Keratinocyte (primary cell): ENCODE measurements around the gene EHHADH. TPM values are rescaled to one million over a fixed set of nuclear protein-coding genes. Genes with fewer than 3 reads are reported as not detected.

Experiments
- DNase-seq: peaks from one replicate; pipeline ENCODE4 v3.0.0-alpha.2; 2011; ENCODE audit warnings: low read depth, missing footprints, low spot score
- FAIRE-seq: peaks from 2 replicates; lab custom pipeline; 2011; peaks lifted over from hg19 to GRCh38; lab: Jason Lieb, UNC
- H2AFZ ChIP-seq: 2 replicates; pipeline ENCODE4 v1.6.0; 2012; ENCODE audit warnings: low read length, control low read depth, inconsistent platforms; ENCODE audit not compliant: control insufficient read depth
- H3K27ac ChIP-seq: 2 replicates; pipeline ENCODE4 v1.5.1; 2011; ENCODE audit warnings: low read length; ENCODE audit not compliant: control insufficient read depth, insufficient read depth
- H3K27me3 ChIP-seq: 3 replicates; pipeline ENCODE4 v1.6.0; 2011; ENCODE audit warnings: low read length; ENCODE audit not compliant: control insufficient read depth, insufficient read depth; ENCODE audit errors: extremely low read depth
- H3K36me3 ChIP-seq, 2 experiments: 2 replicates in 1 of 2; 3 replicates in 1 of 2; pipeline ENCODE4 v1.5.1; 2011; ENCODE audit warnings: low read length in 2 of 2, mild to moderate bottlenecking in 1 of 2; ENCODE audit not compliant: control insufficient read depth in 2 of 2, insufficient read depth in 2 of 2; ENCODE audit errors: extremely low read depth in 1 of 2
- H3K4me1 ChIP-seq: 3 replicates; pipeline ENCODE4 v1.5.1; 2011; ENCODE audit warnings: low read length; ENCODE audit not compliant: control insufficient read depth, insufficient read depth; ENCODE audit errors: extremely low read depth
- H3K4me2 ChIP-seq: 3 replicates; pipeline ENCODE4 v1.6.0; 2011; ENCODE audit warnings: low read depth, low read length; ENCODE audit not compliant: control insufficient read depth, insufficient read depth; ENCODE audit errors: extremely low read depth
- H3K4me3 ChIP-seq, 3 experiments: fragments of 200-600 bp in 1 of 3; sonication (generic) in 1 of 3; 2 replicates in 2 of 3; 3 replicates in 1 of 3; pipeline ENCODE4 v1.5.1; 2011 to 2016; ENCODE audit warnings: low read length in 3 of 3, mild to moderate bottlenecking in 3 of 3, control low read depth in 2 of 3, inconsistent platforms in 1 of 3, low read depth in 1 of 3, mixed read lengths in 1 of 3, mixed run types in 1 of 3, moderate library complexity in 1 of 3; ENCODE audit not compliant: control insufficient read depth in 2 of 3, insufficient read depth in 2 of 3; ENCODE audit errors: extremely low read depth in 1 of 3
- H3K79me2 ChIP-seq: 2 replicates; pipeline ENCODE4 v1.6.0; 2012; ENCODE audit warnings: low read length; ENCODE audit not compliant: control insufficient read depth, insufficient read depth
- H3K9ac ChIP-seq: 3 replicates; pipeline ENCODE4 v1.6.0; 2011; ENCODE audit warnings: low read length; ENCODE audit not compliant: control insufficient read depth, insufficient read depth; ENCODE audit errors: extremely low read depth
- H3K9me1 ChIP-seq: 3 replicates; pipeline ENCODE4 v1.6.0; 2011; ENCODE audit warnings: low read length; ENCODE audit not compliant: control insufficient read depth, insufficient read depth; ENCODE audit errors: extremely low read depth
- H3K9me3 ChIP-seq: 2 replicates; pipeline ENCODE4 v1.5.1; 2012; ENCODE audit warnings: low read depth, low read length; ENCODE audit not compliant: control insufficient read depth
- H4K20me1 ChIP-seq: 3 replicates; pipeline ENCODE4 v1.6.0; 2011; ENCODE audit warnings: low read length; ENCODE audit not compliant: control insufficient read depth, insufficient read depth; ENCODE audit errors: extremely low read depth
- EZH2 ChIP-seq: IDR thresholded peaks from one replicate; pipeline ENCODE4 v1.6.1; 2012; ENCODE audit warnings: inconsistent platforms, mild to moderate bottlenecking, low read length, moderate library complexity
- dilution Hi-C: fragments of 300-500 bp; cut with MboI; formaldehyde crosslinking; loops from one replicate; pipeline ENCODE4 v1.7.0; 2020; ENCODE audit warnings: low sequenced_read_pairs; ENCODE audit not compliant: extremely low pct_ligation_motif_present
- polyA plus RNA-seq, 5 experiments: library from polyadenylated mRNA; depleted of rRNA in 3 of 5; stranded (reverse) in 3 of 5; stranded (forward) in 1 of 5; unstranded in 1 of 5; fragments of >200 nt; gene quantifications; 1 replicate in 1 of 5; 2 replicates in 3 of 5; 3 replicates in 1 of 5; pipeline versions ENCODE4 v1.2.1 to v1.2.3, GENCODE V29; 2011 to 2012; ENCODE audit warnings: missing spikeins in 2 of 5, low read depth in 1 of 5, low replicate concordance in 1 of 5
- TF ChIP-seq, protein P1 (sequence below), 3 experiments: IDR thresholded peaks in 1 of 3; conservative IDR thresholded peaks in 1 of 3; optimal IDR thresholded peaks in 1 of 3; 2 replicates in 2 of 3; 3 replicates in 1 of 3; pipeline versions ENCODE3 to v1.5.1; 2011; ENCODE audit warnings: low read length in 3 of 3, mild to moderate bottlenecking in 3 of 3, moderate library complexity in 2 of 3, control low read depth in 1 of 3, inconsistent platforms in 1 of 3; ENCODE audit not compliant: insufficient read depth in 2 of 3; ENCODE audit errors: extremely low read depth in 1 of 3

Gene EHHADH
- polyA plus RNA-seq, 1 donor (not counting 4 experiments of a cell fraction or from before 2014, with no cell fraction given) = 5.6 TPM

GRCh38 chr3:185161761-185162160 lies 92.1 kb downstream of the EHHADH start:
- Histone ChIP-seq H3K27ac (no peak overlapping the region), H3K9ac (no peak overlapping the region), H3K36me3 (no peaks in the 10 kb centered on the region), H2AFZ (no peak overlapping the region), H3K9me3 (no peaks in the 10 kb centered on the region), H3K4me1 (no peaks in the 10 kb centered on the region), H3K9me1 (no peaks in the 10 kb centered on the region), H3K79me2 (no peaks in the 10 kb centered on the region), H4K20me1 (no peaks in the 10 kb centered on the region), H3K4me2 (no peak overlapping the region), H3K4me3 (no peak overlapping the region), H3K27me3 (peaks cover 3% of the 10 kb centered on the region)
- TF ChIP-seq, protein P1, sequence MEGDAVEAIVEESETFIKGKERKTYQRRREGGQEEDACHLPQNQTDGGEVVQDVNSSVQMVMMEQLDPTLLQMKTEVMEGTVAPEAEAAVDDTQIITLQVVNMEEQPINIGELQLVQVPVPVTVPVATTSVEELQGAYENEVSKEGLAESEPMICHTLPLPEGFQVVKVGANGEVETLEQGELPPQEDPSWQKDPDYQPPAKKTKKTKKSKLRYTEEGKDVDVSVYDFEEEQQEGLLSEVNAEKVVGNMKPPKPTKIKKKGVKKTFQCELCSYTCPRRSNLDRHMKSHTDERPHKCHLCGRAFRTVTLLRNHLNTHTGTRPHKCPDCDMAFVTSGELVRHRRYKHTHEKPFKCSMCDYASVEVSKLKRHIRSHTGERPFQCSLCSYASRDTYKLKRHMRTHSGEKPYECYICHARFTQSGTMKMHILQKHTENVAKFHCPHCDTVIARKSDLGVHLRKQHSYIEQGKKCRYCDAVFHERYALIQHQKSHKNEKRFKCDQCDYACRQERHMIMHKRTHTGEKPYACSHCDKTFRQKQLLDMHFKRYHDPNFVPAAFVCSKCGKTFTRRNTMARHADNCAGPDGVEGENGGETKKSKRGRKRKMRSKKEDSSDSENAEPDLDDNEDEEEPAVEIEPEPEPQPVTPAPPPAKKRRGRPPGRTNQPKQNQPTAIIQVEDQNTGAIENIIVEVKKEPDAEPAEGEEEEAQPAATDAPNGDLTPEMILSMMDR (optimal IDR thresholded peaks at IDR 0.05 in 1 of 3, IDR thresholded peaks at IDR 0.05 in 1 of 3, conservative IDR thresholded peaks at IDR 0.05 in 1 of 3; ENCODE audit: extremely low read depth in 1 of 3, insufficient read depth in 2 of 3, low read length in 3 of 3) = no peak
- no peak for TF ChIP-seq EZH2
- dilution Hi-C loops = no loop called here
- FAIRE-seq (no peak), DNase-seq (no peak)

DNA sequence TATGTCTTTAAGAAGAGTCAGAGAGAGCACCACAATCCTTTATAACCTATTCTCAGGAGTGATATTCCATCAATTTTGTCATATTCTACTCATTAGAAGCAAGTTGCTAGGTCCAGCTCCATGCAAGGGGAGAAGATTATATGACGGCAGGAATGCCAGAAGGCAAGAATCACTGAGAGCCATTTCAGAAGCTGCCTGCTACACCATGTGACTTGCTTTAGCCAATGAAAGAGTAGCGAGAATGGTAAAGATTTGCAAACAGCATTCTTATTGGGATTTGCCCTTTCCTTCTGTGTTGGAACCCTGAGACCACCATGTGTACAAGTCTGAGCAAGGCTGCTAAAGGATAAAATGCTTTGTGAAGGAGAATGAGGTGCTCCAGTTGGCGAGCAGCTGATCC lies 96.5 kb downstream of the EHHADH start:
- no peak overlapping the region for H3K9ac ChIP-seq
- TF ChIP-seq, protein P1 (optimal IDR thresholded peaks at IDR 0.05 in 1 of 3, IDR thresholded peaks at IDR 0.05 in 1 of 3, conservative IDR thresholded peaks at IDR 0.05 in 1 of 3; ENCODE audit: extremely low read depth in 1 of 3, insufficient read depth in 2 of 3, low read length in 3 of 3) = no peak
- no peak for TF ChIP-seq EZH2
- H3K4me3 ChIP-seq = no peak overlapping the region
- H2AFZ ChIP-seq = no peak overlapping the region
- H4K20me1 ChIP-seq = no peaks in the 10 kb centered on the region
- no peaks in the 10 kb centered on the region for H3K36me3 ChIP-seq
- no peaks in the 10 kb centered on the region for H3K79me2 ChIP-seq
- FAIRE-seq = no peak
- H3K4me2 ChIP-seq = no peak overlapping the region
- H3K9me3 ChIP-seq = no peaks in the 10 kb centered on the region
- no peak overlapping the region for H3K27ac ChIP-seq
- dilution Hi-C loops = no loop called here
- no peak for DNase-seq
- peaks cover 23% of the 10 kb centered on the region for H3K27me3 ChIP-seq
- H3K9me1 ChIP-seq = no peaks in the 10 kb centered on the region
- H3K4me1 ChIP-seq = no peaks in the 10 kb centered on the region
